Stimulated activated CD8-positive, alpha-beta memory T cell treated with anti-CD3 and anti-CD28 coated beads, Interleukin-12 subunit alpha, Interleukin-12 subunit beta, amount 100 ng/mL, for 24 hours (primary cell): ENCODE measurements around the gene MTCH1.

Experiments used
- DNase-seq: peaks from one replicate; pipeline ENCODE4 v3.0.0-alpha.2; 2020; ENCODE audit errors: extremely low read depth

Gene MTCH1

GRCh38 chr6:37017606-37018197 lies 31.7 kb upstream of the MTCH1 start:
- DNase-seq, result no peak

- no peak for DNase-seq
These were observed 31.0 kb upstream of the MTCH1 start for GRCh38 chr6:37016995-37017394.

GRCh38 chr6:37015532-37015931 lies 29.5 kb upstream of the MTCH1 start:
- no peak for DNase-seq

GRCh38 chr6:37014667-37015066 lies 28.7 kb upstream of the MTCH1 start:
- DNase-seq, result no peak

GRCh38 chr6:37013516-37014491 lies 27.8 kb upstream of the MTCH1 start:
- no peak for DNase-seq

DNA sequence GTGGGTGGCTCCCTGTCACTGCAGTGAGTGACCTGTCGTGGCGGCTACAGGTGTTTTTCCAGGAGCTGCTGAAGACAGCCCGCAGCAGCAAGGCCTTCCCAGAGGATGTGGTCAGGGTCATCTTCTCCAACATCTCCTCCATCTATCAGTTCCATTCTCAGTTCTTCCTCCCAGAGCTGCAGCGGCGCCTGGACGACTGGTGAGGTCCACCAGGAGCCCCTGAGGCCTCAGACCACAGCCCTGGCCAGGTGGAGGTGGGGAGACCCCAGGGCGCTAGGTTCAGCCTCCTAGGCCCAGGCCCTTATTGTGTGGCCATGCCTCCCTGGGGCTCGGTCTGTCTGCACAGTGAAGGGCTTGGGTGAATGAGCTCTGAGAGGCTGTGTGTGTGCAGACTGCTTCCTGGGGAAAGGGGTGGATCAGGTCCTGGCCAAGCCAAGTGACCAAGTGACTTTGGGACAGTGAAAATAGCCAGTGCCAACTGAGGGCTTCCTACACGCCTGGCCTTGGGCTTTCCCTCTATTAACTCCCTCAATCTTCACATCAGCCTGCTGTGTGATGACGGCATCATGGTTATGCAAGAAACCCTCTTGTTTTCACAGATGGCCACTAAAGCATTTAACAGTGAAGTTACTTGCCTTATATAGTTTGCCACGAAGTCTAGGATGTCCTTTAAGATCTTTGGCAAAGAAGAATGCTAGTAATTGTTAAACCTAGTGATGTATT lies 25.8 kb upstream of the MTCH1 start:
- DNase-seq, result no peak

GRCh38 chr6:37010402-37010892 lies 24.5 kb upstream of the MTCH1 start:
- DNase-seq, result no peak

DNA sequence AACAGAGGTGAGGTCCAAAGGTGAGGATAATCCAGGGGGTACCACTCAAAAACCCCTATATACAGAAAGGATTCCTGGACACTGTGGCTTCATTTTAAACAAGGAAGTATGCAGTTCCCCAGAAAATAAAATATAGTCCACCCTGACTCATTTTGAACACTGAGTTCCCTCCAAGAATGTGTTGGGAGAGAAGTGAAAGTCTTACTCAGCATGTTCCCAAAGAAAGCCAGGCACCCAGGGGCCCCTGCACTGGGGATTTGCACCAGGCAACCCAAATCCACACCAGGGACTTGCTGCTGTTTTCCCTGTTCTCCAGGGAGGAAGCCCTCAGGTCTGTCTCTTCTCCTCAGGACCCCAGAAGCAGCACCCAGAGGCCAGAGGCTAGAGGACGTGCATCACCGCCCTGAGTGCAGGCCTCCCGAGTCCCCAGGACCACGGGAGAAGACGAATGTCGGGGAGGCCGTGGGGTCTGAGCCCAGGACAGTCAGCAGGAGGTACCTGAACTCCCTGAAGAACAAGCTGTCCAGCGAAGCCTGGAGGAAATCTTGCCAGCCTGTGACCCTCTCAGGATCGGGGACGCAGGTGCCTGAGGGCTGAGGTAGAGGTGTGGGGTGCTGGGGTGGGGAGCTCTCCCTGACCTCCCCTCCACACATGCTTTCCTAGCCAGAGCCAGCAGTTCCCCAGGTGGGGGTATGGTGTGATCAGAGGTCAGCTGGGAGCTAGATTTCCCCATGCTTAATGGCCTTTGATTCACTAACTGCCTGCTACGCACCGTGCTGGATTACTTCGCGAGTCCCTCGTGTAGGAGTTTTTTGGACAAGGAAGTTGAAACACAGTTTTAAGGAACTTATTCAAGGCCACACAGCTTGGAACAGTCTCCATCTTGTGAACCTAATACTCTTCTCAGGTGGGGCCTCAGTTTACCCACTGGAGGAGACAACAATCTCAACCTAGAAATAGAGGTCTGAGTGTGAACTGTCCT lies 22.8 kb upstream of the MTCH1 start:
- DNase-seq, result no peak

DNA sequence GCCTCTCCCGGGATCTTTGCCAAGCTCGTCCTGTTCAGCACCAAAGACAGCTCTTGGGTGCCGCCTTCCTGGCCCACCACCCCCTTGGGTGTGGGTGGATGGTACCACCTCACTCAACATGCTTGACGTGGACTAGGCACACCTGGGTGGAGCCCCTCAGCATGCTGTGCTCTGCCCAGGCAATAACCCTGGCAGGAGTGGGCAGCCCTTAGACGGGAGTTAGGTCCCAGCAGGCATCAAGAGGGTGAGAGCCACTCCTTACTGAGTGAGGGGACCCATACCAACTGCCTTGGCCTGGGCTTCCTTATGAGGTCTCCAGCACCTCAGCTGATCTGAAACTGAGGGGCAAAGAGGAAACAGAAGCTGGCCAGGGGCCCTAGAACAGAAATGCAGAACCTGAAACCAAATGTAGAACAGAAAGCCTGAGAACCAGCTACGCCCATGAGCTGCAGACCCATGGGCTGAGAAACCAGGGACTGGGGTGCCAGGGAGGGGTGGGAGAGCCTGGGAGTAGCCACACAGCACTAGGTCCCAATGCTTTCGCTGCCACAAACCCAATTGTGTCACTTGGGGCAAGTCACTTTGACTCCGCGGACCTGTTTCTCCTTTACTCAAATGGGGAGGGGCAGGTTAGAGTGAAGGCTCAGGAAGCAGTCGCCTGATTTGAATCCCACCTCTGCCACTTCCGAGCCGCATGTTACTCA lies 21.5 kb upstream of the MTCH1 start:
- no peak for DNase-seq

GRCh38 chr6:37006793-37007339 lies 20.9 kb upstream of the MTCH1 start:
- no peak for DNase-seq

DNA sequence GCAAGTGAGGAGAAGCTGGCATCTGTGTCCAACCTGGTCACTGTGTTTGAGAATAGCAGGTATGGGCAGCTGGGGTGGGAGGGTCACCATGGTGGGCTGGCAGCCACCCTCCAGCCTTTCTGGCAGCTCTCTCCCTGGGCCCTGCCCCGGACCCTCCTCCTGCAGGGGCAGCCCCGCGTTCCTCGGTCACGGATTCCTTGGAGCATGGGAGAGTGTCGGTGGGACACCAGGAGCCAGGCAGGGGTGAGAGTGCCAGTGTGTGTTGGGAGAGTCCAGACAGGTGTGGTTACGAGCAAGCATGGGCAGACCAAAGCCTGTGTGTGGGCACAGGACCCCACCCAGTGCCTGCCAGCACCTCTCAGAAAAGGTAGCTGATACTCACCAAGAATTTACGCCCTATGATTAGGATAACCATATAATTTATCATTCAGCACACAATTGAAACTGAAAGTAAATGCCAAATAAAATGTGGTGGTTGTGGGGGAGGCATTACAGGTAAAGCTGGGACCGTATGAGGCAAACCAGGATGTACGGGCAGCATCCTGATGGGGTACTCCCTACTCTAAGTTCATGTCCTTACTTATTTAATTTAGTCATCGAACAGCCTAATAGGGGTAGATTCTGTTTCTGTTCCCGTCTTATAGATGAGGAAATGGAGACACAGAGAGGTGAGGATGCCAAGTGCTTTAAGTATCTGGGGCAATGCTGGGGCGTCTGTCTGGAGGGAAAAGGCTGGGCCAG lies 20.0 kb upstream of the MTCH1 start:
- no peak for DNase-seq

GRCh38 chr6:37005061-37005810 lies 19.2 kb upstream of the MTCH1 start, which contains the start of gene FGD2:
Gene FGD2, plus strand, starts transcription at chr6:37005655. Its CDS starts 163 bp downstream, at chr6:37005818.
- no peak for DNase-seq

DNA sequence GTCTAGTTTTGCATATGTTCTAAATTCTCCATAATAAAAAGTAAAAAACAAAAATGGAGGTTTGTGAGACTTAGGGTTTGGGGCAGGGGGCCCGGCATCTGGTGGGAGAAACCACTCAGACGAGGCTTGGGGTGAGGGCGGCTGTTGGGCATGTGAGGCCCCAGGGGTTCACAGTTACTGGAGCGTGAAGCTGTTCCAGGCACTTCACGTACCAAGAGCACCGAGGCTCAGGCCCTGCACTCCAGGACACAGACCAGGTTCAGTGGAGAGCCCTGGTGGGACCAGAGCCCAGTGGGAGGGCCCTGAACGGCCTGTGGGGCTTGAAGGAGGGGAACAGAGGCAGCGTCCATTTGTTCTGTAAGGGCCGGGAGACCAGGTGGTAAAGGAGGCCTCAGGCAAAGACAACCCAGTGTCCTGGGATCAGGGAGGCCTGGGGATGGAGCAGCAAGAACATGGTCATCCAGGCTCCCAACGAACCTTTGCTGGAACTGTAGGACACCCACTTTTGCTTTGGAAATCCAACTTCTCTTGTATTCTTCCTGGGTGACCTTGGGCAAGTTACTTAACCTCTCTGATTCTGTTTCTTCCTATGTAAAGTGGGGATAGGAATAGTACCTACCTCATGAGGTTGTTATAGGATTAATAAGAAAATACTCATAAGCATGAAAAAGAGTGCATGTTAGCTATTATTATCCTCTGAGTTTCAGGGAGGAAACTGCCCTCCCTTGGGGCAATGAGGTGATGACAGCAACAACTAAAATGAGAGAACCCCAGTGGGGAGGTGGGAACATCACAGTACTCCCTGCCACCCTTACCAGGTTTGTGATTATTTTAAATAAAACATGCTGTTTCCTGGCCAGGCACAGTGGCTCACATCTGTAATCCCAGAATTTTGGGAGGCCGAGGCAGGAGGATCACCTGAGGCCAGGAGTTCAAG lies 18.3 kb upstream of the MTCH1 start:
- no peak for DNase-seq

DNA sequence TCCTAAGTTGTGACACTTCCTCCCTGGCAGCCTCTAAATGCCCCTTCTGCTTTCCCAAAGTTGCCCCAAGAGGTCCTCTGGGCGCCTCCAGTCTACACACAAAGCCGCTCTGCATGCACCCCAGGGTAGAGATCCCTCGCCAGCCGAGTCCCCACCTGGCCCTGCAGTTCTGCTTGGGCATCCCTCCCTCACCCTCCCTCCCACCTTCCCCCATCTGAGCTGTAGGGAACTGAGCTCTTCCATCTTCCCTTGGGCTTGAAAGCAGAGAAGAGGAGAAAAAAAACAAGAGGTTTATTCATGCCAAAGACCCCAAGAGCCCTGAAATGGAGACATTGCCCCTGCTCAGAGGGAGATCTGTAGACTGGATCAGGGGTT lies 13.7 kb upstream of the MTCH1 start:
- DNase-seq, result no peak

- DNase-seq, result no peak
These were observed 13.2 kb upstream of the MTCH1 start for GRCh38 chr6:36999061-36999750.

- DNase-seq, result no peak
These were observed 12.7 kb upstream of the MTCH1 start for GRCh38 chr6:36998723-36999038.
